Breast epithelium (tissue), 3 donors: ENCODE data around the gene ADORA2B.

Source experiments
- CTCF ChIP-seq, 3 donors: fragments of 450-650 bp; IDR thresholded peaks; one replicate each; pipeline ENCODE4 v1.5.1; 2016 to 2017; ENCODE audit warnings: antibody characterized with exemption in 3 of 3, mild to moderate bottlenecking in 3 of 3, moderate library complexity in 3 of 3
- POLR2A ChIP-seq: fragments of 450-650 bp; IDR thresholded peaks from one replicate; pipeline ENCODE4 v1.6.1; 2016; ENCODE audit warnings: antibody characterized with exemption, mild to moderate bottlenecking, moderate library complexity
- POLR2AphosphoS5 ChIP-seq, 3 donors: sonication (generic); formaldehyde crosslinking; IDR thresholded peaks; one replicate each; pipeline ENCODE4 v1.6.1; 2017; ENCODE audit warnings: antibody characterized with exemption in 3 of 3

- TF ChIP-seq CTCF (IDR thresholded peaks at IDR 0.05): no peak
- TF ChIP-seq POLR2A: no peak
- no peak for TF ChIP-seq POLR2AphosphoS5 (IDR thresholded peaks at IDR 0.05)
Measured at GRCh38 chr17:15914400-15915170, 30.3 kb upstream of the ADORA2B start.
